HepG2 (cell line): ENCODE results near the gene FAM13B. TPM values are rescaled to one million over a fixed set of nuclear protein-coding genes. Genes with fewer than 3 reads are reported as not detected.

Experiments
- ATAC-seq: fragments of 200-7000 bp; cut with Tn5 transposase; 3 replicates; pipeline ENCODE4 v1.9.1; 2020; ENCODE audit warnings: mild to moderate bottlenecking, moderate library complexity
- BruUV-seq: library from RNA; stranded (reverse); fragments of 400-500 nt; replicated peaks from 2 replicates; lab custom pipeline; 2021; lab: Mats Ljungman, UMichigan
- CTCF ChIA-PET: fragments of 300-600 bp; formaldehyde crosslinking; extraction: SDS; loops from one replicate; lab custom pipeline; 2021; ENCODE audit warnings: low total read pairs, inconsistent platforms, low intra/inter-chr PET ratio; lab: Yijun Ruan, JAX
- POLR2A ChIA-PET: fragments of 350-600 bp; sonication (Branson Sonifier 250); formaldehyde crosslinking; loops from one replicate; lab custom pipeline; 2020; ENCODE audit warnings: antibody characterized with exemption, inconsistent platforms; lab: Yijun Ruan, JAX
- DNase-seq: peaks from one replicate; pipeline ENCODE4 v3.0.0-alpha.2; 2015; ENCODE audit warnings: low spot score
- FAIRE-seq: peaks from 3 replicates; lab custom pipeline; 2011; peaks lifted over from hg19 to GRCh38; lab: Jason Lieb, UNC
- H2AFZ ChIP-seq: one replicate; pipeline ENCODE4 v1.6.1; 2011; ENCODE audit warnings: low read length, inconsistent platforms
- H3K27ac ChIP-seq: fragments of 300-600 bp; 3 replicates; pipeline ENCODE4 v1.8.0; 2011; ENCODE audit warnings: mixed run types, mild to moderate bottlenecking, mixed read lengths, low read length, inconsistent platforms; ENCODE audit not compliant: insufficient read depth; ENCODE audit errors: extremely low read length
- H3K27me3 ChIP-seq, 2 experiments: fragments of 200-600 bp in 1 of 2; 2 replicates in 1 of 2; 3 replicates in 1 of 2; pipeline versions ENCODE4 v1.6.0 to v1.8.0; 2011; ENCODE audit warnings: low read length in 2 of 2, mild to moderate bottlenecking in 2 of 2, moderate library complexity in 2 of 2, inconsistent platforms in 1 of 2; ENCODE audit not compliant: insufficient read depth in 2 of 2, control insufficient read depth in 1 of 2
- H3K36me3 ChIP-seq, 2 experiments: fragments of 200-600 bp in 1 of 2; replicated peaks in 1 of 2; 2 replicates in 1 of 2; 3 replicates in 1 of 2; pipeline versions ENCODE4 v1.5.1 to v1.8.0; 2011; ENCODE audit warnings: low read length in 2 of 2, inconsistent platforms in 1 of 2; ENCODE audit not compliant: insufficient read depth in 2 of 2, control insufficient read depth in 1 of 2
- H3K4me1 ChIP-seq: 2 replicates; pipeline ENCODE4 v1.5.1; 2012; ENCODE audit warnings: low read length, inconsistent platforms; ENCODE audit not compliant: insufficient read depth
- H3K4me2 ChIP-seq: 2 replicates; pipeline ENCODE4 v1.6.0; 2011; ENCODE audit warnings: low read depth, low read length, inconsistent platforms
- H3K4me3 ChIP-seq, 3 experiments: fragments of 200-600 bp in 1 of 3; sonication (generic), shearing (Covaris generic) in 1 of 3; replicated peaks in 1 of 3; 2 replicates each; pipeline ENCODE4 v1.5.1; 2011 to 2016; ENCODE audit warnings: low read length in 3 of 3, inconsistent platforms in 2 of 3, low read depth in 2 of 3, mild to moderate bottlenecking in 2 of 3, control low read depth in 1 of 3, mixed read lengths in 1 of 3; ENCODE audit not compliant: insufficient read depth in 1 of 3
- H3K79me2 ChIP-seq: one replicate; pipeline ENCODE4 v1.6.1; 2011; ENCODE audit warnings: low read length, inconsistent platforms; ENCODE audit not compliant: insufficient read depth
- H3K9ac ChIP-seq: 2 replicates; pipeline ENCODE4 v1.6.0; 2011; ENCODE audit warnings: mild to moderate bottlenecking, low read depth, low read length, inconsistent platforms; ENCODE audit not compliant: insufficient read depth
- H3K9me3 ChIP-seq: 2 replicates; pipeline ENCODE4 v1.5.1; 2012; ENCODE audit warnings: mild to moderate bottlenecking, low read length
- H4K20me1 ChIP-seq: 2 replicates; pipeline ENCODE4 v1.6.0; 2011; ENCODE audit warnings: inconsistent platforms, mild to moderate bottlenecking, low read length, moderate library complexity; ENCODE audit not compliant: insufficient read depth
- TP53 ChIP-seq: sonication (generic); formaldehyde crosslinking; conservative IDR thresholded peaks from 2 replicates; pipeline ENCODE4 v1.4.0; 2020; ENCODE audit warnings: missing genetic modification reagents
- ZEB1 ChIP-seq: IDR thresholded peaks from 2 replicates; pipeline ENCODE4 v1.6.1; 2012; ENCODE audit warnings: mild to moderate bottlenecking, low read depth, inconsistent platforms; ENCODE audit not compliant: insufficient replicate concordance
- WGBS: methylation state at CpG from one replicate; pipeline ENCODE4 v1.1.6; 2017; ENCODE audit warnings: low lambda C conversion rate; 5-methylcytosine and 5-hydroxymethylcytosine counted together
- in situ Hi-C: cut with HindIII; loops from 2 replicates; pipeline ENCODE4 v1.10.0; 2017; ENCODE audit warnings: low pct_unique_long_range_greater_than_20kb; ENCODE audit not compliant: extremely low pct_ligation_motif_present
- intact Hi-C: fragments of 100-400 bp; cut with micrococcal nuclease; formaldehyde crosslinking; loops from one replicate; pipeline ENCODE4 v1.10.0; 2022; ENCODE audit not compliant: unreplicated experiment
- polyA plus RNA-seq, 8 experiments: library from polyadenylated mRNA; depleted of rRNA in 3 of 8; stranded (reverse) in 7 of 8; unstranded in 1 of 8; fragments of >200 nt; fragmentation: Illumina TruSeq in 4 of 8; extraction: Trizol in 4 of 8; gene quantifications; 2 replicates each; pipeline versions ENCODE4 v1.2.1 to v1.2.3, GENCODE V29; 2011 to 2016; ENCODE audit warnings: low read depth in 4 of 8, missing spikeins in 1 of 8, mixed read lengths in 1 of 8; ENCODE audit not compliant: insufficient read depth in 1 of 8
- total RNA-seq, 5 experiments: library from RNA; depleted of rRNA; stranded (reverse); fragments of >200 nt; fragmentation: Illumina TruSeq; extraction: Trizol; gene quantifications; 2 replicates each; pipeline ENCODE4 v1.2.3, GENCODE V29; 2016; ENCODE audit warnings: low read depth in 1 of 5
- TF ChIP-seq, protein P1 (sequence below), 2 experiments: IDR thresholded peaks; 2 replicates each; pipeline ENCODE4 v1.6.1; 2011 to 2012; ENCODE audit warnings: low read length in 2 of 2, borderline replicate concordance in 1 of 2, low read depth in 1 of 2, mild to moderate bottlenecking in 1 of 2, moderate library complexity in 1 of 2
- TF ChIP-seq, protein P2 (sequence below): sonication (generic); formaldehyde crosslinking; IDR thresholded peaks from 2 replicates; pipeline ENCODE4 v1.4.0; 2020; ENCODE audit warnings: mild to moderate bottlenecking, missing genetic modification reagents
- TF ChIP-seq, protein P3 (sequence below): sonication (generic); formaldehyde crosslinking; IDR thresholded peaks from 2 replicates; pipeline ENCODE4 v1.4.0; 2020; ENCODE audit warnings: missing genetic modification reagents

Gene FAM13B
- total and polyA plus RNA-seq, 2 of the 13 experiments (the other 11 are each of a cell fraction or from before 2014, with no cell fraction given) = 6.9 to 11.5 TPM

DNA sequence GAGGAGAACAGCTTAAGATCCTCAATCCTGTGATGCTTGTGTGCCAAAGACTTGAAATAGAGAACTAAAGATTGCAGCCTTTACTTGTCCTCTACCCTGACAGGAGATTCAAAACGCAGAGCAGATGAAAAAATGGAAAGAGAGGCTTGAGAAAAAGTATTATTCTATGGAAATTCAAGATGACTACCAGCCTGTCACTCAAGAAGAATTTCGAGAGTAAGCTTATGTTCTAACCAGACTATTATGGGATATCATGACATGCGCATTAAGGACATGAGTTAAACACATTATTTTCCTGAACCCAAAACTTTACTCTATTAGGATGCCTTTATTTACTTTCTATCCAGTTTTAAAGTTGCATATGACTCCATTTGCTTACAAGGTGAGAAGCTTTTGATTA, 97.2 kb downstream of the FAM13B start (continued):
- TF ChIP-seq, protein P1, sequence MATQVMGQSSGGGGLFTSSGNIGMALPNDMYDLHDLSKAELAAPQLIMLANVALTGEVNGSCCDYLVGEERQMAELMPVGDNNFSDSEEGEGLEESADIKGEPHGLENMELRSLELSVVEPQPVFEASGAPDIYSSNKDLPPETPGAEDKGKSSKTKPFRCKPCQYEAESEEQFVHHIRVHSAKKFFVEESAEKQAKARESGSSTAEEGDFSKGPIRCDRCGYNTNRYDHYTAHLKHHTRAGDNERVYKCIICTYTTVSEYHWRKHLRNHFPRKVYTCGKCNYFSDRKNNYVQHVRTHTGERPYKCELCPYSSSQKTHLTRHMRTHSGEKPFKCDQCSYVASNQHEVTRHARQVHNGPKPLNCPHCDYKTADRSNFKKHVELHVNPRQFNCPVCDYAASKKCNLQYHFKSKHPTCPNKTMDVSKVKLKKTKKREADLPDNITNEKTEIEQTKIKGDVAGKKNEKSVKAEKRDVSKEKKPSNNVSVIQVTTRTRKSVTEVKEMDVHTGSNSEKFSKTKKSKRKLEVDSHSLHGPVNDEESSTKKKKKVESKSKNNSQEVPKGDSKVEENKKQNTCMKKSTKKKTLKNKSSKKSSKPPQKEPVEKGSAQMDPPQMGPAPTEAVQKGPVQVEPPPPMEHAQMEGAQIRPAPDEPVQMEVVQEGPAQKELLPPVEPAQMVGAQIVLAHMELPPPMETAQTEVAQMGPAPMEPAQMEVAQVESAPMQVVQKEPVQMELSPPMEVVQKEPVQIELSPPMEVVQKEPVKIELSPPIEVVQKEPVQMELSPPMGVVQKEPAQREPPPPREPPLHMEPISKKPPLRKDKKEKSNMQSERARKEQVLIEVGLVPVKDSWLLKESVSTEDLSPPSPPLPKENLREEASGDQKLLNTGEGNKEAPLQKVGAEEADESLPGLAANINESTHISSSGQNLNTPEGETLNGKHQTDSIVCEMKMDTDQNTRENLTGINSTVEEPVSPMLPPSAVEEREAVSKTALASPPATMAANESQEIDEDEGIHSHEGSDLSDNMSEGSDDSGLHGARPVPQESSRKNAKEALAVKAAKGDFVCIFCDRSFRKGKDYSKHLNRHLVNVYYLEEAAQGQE (IDR thresholded peaks at IDR 0.05; ENCODE audit: borderline replicate concordance in 1 of 2, low read depth in 1 of 2, low read length in 2 of 2) = no peak
- TF ChIP-seq, protein P2, sequence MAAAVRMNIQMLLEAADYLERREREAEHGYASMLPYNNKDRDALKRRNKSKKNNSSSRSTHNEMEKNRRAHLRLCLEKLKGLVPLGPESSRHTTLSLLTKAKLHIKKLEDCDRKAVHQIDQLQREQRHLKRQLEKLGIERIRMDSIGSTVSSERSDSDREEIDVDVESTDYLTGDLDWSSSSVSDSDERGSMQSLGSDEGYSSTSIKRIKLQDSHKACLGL = no peak
- TF ChIP-seq, all 625 proteins: peak for 0

DNA sequence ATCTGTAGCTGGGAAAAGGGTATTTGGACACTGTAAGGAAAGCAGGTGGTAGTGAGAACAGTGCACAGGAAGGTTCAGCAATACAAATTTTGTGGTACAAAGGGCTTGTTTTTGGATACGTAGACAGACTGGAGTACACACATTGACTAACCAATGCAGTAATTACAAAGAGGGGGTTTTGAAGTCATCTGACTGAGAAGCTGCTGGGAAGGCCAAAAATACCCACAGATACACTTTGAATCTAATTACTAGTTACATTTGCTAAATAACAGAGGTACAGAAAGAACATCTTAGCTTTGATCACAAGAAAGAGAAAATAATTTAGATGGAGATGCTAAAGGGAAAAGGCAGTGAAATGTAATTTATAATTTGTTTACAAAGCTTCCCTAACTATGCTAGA, 97.7 kb downstream of the FAM13B start:
- H3K4me3 ChIP-seq = no peak overlapping the region
- H3K9ac ChIP-seq = no peak overlapping the region
- no TSS peak for BruUV-seq
- FAIRE-seq (no peak), ATAC-seq (no peak; the same call in 1 of the 3 replicates), DNase-seq (no peak)
- no peak overlapping the region for H3K27ac ChIP-seq
- H3K4me2 ChIP-seq = no peak overlapping the region
- no peak overlapping the region for H2AFZ ChIP-seq
- H3K9me3 ChIP-seq = no peaks in the 10 kb centered on the region
- TF ChIP-seq TP53 (CRISPR knock-in tag) (no peak), ZEB1 (no peak)
- TF ChIP-seq, protein P3, sequence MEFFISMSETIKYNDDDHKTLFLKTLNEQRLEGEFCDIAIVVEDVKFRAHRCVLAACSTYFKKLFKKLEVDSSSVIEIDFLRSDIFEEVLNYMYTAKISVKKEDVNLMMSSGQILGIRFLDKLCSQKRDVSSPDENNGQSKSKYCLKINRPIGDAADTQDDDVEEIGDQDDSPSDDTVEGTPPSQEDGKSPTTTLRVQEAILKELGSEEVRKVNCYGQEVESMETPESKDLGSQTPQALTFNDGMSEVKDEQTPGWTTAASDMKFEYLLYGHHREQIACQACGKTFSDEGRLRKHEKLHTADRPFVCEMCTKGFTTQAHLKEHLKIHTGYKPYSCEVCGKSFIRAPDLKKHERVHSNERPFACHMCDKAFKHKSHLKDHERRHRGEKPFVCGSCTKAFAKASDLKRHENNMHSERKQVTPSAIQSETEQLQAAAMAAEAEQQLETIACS = no peak
- CTCF ChIA-PET = no interaction called here
- no peaks in the 10 kb centered on the region for H3K27me3 ChIP-seq
- POLR2A ChIA-PET = no interaction called here
- H3K36me3 ChIP-seq = peaks cover 8 to 18% of the 10 kb centered on the region in 2 experiments
- in situ Hi-C loops (no loop called here), intact Hi-C loops (no loop called here)
- H4K20me1 ChIP-seq = no peaks in the 10 kb centered on the region
- no peaks in the 10 kb centered on the region for H3K79me2 ChIP-seq
- WGBS = 67% methylated on average over 1 of the region's 1 CpG
- H3K4me1 ChIP-seq = 0 out of 2 replicates have a peak, but pooled peaks cover 5% of the 10 kb centered on the region
